ENCODE data around the gene GNAL.
"Not testable (repeated sequence)": the region's sequence is repeated elsewhere in the genome, so short reads cannot be mapped to it uniquely, and the experiment has no call there.

GNAL gene

DNA sequence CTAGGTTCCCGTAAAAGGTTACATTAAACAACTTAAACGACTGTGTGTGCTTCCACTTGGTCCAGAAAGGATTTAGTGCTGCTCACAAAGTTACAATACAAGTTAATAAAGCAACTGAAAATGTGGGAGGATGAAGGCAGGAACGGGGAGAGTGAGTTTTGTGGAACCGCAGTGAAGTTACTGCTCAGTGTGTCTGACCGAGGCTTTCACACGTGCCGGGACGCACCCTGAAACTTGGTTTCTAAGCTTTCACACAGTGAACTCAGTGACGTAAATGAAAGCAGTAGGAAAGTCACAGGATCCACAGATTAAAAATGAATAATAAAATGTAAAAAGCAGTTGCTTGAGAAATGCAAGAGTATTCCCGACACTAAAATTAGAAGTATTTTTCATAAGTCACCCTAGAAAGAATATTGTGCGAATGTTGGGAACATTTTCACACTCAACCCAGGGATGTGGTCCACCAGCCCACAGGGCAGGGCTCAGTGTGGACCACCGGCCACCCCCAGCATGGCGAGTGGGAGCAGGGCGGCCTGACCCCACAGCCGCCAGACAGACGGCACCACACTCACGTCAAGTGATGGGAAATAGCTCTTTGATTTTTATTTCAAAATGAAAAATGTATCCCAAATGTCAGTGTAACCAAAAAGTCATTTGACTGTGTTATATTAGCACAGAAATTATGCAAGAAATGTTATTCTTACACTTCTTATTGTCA is 129.6 kb downstream of the GNAL start:
- no peak for DNase-seq

GRCh38 chr18:11819938-11820337 is 130.9 kb downstream of the GNAL start:
- DNase-seq = no peak

GRCh38 chr18:11820697-11821096 is 131.6 kb downstream of the GNAL start:
- no peak for DNase-seq

GRCh38 chr18:11821208-11821607 is 132.1 kb downstream of the GNAL start:
- no peak for DNase-seq

DNA sequence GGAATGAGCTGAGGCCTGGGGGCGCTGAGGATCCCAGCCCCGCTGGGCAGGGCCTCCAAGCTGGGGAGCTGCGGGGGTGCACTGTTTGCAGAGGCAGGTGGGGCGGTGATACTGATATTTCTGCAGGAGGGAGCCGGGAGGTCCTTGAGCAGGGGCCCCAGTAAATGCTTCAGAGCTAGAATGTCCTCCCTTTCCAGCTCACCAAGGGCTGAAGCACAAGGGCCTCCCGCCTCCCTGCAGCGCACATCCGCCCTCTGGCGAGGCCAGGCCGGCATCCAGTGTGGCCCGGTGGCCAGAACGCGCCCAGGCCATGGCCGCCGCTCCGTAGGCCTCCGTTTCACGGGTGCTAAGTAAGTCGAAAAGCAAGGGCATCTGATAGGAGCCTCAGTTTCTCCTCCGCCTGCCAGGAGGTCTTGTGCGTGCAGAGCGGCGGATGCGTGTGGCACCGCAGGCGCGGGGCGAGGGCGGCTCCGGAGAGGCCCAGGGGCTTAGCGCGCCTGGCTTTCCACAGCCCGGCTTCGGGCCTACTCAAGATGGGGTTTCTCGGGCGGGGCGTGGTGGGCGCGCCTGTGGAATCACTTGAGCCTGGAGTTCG is 132.7 kb downstream of the GNAL start:
- no peak for DNase-seq

DNA sequence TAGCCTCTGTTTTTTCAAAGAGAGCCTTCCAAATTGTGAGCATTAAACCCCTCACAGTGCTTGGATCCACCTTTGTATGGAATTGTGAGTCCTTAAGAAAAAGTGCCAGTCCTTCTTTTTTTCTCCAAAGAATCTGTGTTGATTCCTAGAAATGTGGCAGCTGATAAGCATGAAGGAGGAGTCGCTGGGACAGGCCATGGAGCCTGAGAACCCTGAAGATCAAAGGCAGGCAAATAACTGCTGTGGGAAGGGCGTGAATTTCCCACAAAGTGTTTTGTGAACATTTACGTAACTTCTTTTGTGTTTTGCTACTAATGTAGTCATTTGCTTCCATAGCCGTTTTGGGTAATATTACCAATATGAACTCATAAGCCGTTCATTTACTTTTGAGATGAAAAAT is 134.5 kb downstream of the GNAL start:
- no peak for DNase-seq

DNA sequence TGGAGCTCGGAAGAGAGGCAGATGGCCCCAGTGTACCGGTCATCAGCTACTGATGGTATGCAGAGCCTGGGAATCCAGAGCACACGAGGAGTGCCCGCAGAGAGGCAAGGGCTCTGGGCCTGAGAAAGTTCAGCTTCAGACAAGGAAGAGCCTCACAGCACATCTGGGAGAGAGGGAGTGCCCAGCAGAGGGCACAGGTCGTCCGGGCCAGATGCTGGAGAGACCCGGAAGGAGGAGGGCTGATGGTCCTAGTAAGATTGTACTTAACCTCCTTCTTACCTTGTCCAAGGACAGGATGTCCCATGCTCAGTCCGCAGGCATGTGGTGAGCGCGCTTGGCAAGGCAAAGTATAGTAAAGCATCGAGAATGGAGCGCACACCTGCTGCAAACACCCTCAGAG is 137.8 kb downstream of the GNAL start:
- DNase-seq = no peak

- no peak for DNase-seq
These were observed 139.8 kb downstream of the GNAL start for GRCh38 chr18:11828786-11829432.

DNA sequence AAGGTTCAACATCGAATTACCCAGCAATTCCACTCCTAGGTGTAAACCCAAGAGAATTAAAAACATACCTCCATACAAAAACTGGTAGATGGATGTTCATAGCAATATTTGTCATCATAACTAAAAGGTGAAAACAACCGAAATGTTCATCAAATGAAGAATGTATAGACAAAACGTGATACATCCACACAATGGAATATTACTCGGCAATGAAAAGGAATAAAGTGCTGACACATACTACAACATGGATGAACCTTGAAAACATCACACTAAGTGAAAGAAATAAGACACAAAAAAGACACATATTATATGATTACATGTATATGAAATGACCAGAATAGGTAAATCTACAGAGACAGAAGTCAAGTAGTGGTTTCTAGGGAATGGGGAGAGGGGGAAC is 141.5 kb downstream of the GNAL start:
- no peak for DNase-seq

DNA sequence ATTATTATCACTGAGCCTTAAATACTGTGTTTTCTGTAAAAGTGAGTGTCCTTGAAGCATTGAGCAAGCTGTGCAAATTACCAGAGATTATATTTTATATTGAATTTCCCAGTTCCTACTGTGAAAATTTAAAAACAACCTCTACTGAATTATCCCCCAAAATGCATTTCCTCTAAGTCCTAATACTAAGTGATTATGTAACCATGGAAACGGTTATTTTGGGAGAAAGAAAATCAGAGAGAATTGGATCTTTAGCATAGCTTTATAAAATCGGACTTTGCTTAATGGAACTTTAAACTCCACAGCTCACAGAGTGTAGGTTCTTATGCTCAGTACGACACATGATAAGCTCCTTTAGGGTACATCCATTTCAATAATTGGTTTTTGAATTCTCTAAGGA is 142.9 kb downstream of the GNAL start:
- no peak for DNase-seq

DNA sequence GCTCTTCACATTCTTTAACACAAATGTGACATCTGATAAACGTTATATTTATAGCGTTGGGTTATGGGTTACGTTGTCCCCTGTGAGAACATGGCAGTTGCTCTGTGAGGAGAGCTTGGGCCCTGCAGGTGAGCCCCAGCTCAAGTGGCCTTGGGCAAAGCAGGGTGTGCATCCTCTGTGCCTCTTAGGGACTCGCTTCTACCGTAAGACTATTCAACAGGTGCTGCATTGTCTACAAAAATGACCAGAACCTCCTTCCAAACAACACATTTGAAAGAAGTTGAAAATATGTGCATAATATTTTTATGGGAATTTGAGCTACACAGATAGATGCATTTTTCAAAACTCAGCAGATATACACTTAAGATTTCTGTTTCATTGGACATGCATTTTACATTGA is 145.7 kb downstream of the GNAL start:
- no peak for DNase-seq

DNA sequence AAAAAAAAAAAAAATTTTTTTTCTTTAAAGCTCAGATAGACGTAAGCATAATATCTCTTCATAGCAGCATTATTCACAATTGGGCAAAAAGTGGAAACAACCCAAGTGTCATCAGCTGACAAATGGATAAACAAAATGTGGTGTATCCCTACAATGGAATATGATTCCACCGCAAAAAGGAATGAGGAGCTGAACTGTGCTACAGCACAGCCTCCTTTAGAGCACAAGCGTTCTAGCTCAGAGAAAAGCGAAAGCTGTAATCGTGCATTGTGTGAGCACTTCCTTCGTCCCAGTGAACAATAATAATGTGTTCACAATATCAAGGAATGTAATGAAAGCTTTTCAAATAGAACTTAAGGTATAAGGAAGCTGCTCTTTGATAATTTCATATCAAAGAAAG is 150.5 kb downstream of the GNAL start:
- no peak for DNase-seq

GRCh38 chr18:11840493-11840892 is 151.4 kb downstream of the GNAL start:
- DNase-seq = no peak

GRCh38 chr18:11842562-11842961 is 153.5 kb downstream of the GNAL start:
- DNase-seq = no peak

GRCh38 chr18:11844436-11844835 is 155.4 kb downstream of the GNAL start:
- DNase-seq = no peak

GRCh38 chr18:11845654-11846053 is 156.6 kb downstream of the GNAL start:
- DNase-seq = no peak

DNA sequence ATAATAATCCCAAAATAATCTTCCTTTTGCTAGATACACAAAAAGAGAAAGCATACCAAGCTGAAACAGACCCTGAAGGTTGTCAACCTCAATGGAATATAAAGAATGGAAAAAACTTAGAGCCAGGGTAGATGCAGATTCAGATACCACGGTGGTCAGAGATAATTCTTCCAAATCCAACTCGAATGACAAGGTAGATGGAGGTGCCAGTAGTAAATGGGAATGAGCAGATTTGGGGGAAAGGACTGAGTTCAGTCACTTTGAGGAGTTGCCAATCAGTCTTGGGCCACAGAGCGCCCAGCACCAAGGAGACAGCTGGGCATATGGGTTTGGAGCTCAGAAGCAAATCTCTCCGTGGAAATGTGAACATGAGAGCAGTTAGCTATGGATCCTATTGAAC is 158.7 kb downstream of the GNAL start:
- DNase-seq = no peak

- DNase-seq = no peak
These were observed 160.2 kb downstream of the GNAL start for GRCh38 chr18:11849279-11849678.

DNA sequence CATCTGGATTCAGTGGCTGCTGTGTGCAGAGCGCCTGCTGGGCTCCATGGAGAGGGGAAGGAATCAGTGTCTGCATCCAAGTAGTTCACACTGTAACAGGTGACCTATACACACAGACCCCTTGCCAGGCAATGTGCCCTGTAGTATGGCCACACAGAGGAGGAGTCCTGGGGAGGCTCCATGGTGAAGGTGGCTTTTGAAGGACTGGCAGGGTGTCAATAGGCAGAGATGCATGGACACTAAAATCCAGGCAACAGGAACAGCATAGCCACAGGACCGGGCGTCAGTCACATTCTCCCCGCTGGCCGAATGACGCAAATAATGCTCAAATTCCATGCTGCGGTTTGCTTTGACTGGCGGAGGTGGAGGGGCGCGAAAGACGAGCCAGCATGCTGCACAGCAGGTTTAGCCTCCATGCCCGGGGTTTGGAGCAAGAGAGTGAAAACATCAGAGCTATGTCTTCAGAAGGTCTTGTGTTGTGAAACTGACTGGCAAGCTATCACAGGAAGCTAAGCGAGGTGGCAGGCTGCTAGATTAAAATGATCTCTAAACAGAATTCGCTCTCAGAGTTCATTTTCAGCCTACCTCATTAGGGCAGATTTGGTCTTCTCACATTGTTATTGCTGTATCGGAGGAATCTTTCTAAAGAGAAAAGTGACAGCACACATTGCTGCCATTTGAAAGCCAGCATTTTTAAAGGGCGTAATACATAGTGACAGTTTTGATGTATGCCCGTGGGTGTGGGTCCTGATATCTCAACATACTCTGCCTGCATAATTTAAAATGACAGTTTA is 161.0 kb downstream of the GNAL start:
- peak; percentile 68 for DNase-seq

DNA sequence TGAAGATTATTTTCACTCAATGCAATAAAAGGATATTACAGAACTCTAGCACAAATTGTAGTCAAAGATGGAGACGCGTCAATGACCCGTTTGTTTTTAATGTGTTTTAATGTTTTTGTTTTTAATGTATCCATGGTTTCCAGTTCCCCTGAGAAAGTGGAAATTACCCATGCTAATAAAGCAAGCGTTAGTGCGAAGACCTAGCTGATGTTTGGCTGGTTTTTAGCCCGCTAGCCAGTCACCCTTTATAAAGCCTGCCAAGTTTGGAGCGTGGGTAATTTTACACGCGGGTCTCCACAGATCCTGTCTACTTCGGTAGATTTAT is 161.7 kb downstream of the GNAL start:
- DNase-seq = peak; percentile 50

DNA sequence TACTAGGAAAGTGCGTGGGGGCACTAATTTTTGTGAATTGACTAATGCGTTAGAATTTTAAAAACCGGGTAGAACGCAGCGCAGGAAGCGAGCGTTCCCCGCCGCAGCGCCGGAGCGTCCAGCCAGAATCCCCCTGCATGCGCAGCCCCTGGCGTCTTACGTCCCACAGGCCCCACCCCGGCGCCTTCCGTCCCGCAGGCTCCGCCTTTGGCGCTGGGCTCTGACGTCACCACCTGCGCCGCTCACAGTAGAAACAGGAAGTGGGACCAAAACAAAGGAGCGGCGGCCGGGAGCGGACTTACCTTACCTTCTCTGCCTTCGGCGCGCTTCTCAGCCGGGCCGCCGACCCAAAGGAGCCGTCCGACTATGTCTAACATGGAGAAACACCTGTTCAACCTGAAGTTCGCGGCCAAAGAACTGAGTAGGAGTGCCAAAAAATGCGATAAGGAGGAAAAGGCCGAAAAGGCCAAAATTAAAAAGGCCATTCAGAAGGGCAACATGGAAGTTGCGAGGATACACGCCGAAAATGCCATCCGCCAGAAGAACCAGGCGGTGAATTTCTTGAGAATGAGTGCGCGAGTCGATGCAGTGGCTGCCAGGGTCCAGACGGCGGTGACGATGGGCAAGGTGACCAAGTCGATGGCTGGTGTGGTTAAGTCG is 162.2 kb downstream of the GNAL start, which contains the start of gene CHMP1B:
Gene CHMP1B, plus strand, starts transcription at position 268 of the 660 bp plus-strand sequence. Its CDS starts 99 bp downstream, at position 367.
- peak; percentile 95 for DNase-seq

DNA sequence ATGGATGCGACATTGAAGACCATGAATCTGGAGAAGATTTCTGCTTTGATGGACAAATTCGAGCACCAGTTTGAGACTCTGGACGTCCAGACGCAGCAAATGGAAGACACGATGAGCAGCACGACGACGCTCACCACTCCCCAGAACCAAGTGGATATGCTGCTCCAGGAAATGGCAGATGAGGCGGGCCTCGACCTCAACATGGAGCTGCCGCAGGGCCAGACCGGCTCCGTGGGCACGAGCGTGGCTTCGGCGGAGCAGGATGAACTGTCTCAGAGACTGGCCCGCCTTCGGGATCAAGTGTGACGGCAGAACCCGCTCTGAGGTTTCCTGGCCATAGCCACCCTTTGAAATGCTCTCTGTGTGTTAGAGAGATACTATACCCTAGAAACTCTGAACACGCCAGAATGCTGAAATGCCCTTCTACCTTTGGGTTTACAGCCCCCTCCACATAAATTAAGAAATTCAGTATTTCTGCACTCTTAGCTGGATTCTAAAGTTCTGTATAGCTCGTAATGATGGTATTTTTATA is 162.8 kb downstream of the GNAL start:
- no peak for DNase-seq

DNA sequence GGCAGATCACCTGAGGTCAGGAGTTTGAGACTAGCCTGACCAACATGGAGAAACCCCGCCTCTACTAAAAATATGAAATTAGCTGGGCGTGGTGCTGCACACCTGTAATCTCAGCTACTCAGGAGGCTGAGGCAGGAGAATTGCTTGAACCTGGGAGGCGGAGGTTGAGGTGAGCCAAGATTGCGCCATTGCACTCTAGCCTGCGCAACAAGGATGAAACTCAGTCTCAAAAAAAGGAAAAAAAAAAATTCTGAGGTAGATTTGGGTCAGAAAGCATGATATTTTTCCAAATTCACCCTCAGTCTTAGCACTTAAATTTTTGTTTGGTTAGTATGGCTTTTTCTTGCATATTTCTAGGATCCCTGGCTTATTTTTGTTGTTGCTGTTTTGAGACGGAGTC is 165.5 kb downstream of the GNAL start:
- not testable (repeated sequence) for DNase-seq

All from amniotic stem cell (primary cell).